DMS 273 (cell line): ENCODE data around the gene PTN.
"Not testable (repeated sequence)": the region's sequence is repeated elsewhere in the genome, so short reads cannot be mapped to it uniquely, and the experiment has no call there.

Experiments used
- DNase-seq: peaks from one replicate; lab custom pipeline; 2025; ENCODE audit not compliant: unreplicated experiment; lab: John Stamatoyannopoulos, UW

PTN gene

DNA sequence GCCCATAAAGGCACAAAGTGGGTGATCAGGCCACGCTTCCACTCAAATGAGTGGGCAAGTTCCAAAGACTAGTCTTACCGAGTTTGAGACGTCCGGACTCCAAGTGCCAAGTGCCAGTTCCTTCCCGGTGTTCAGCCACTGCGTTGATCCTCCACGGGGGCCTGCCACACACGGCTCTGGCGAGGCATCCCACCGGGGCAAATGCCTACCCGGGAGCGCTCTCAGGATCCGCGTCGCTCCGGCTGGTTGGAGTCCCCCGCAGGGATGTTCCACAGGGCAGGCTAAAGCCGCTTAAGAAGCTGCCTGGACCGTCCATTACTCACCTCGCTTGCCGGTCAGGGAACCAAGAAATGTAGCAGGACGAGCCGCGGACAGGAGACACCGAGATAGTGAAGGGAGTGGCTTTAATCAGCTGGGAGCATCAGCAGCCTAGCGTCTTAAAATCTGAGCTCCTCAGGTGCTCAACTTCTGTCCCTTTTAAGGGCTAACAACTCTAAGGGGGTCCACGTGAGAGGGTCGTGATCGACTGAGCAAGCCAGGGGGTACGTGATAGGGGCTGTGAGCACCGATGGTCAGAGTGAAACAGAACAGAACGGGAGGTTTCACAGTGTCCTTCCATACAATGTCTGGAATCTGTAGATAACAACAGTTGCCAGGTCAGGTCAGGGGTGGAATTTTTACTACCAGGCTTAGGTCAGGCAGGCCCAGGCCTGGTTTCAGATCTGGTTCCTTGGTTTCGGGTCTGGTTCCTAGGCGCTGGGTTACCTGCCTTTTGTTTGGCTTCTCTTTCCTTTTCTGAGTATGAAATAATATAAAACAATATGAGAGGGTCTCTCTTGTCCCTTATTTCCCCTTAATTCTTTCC, 75.3 kb downstream of the PTN start:
- DNase-seq, result not testable (repeated sequence)

DNA sequence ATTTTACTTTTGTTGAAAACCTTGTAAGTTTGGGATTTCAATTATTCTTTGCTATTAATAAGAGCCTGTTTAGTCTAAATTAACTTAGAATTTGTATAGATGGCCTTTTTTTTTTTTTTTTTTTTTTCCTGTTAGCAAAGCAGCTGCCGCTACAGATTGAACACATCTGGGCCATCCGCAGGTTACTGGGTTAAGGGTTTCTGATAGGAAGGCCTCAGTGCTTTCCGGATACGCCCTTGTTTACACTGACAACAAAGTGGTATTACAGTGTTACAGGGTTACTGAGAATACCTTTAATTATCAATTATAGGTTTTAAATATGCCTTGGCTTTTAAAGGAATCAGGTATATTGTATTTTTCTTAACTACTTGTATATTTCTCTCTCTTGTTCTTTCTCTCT, 76.8 kb downstream of the PTN start:
- DNase-seq, result no peak

DNA sequence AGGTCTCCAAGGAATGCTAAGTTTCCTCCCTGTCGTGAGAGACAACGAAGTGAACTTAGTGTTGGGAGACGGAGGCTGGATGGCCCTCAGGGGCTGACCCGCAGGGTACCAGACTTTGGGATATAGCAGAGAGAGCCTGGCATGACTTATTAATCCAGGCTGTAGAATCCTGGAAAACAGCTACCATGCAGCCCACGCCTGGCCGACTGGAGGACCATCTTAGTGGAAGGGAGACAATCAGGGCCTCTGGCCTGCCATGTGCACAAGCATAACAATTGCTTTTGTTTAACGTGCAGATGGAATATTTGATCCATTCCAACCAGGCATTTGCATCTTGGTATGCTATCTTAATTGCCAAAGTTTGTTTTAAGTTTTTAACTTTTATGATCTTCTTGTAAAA, 78.1 kb downstream of the PTN start:
- DNase-seq, result not testable (repeated sequence)

DNA sequence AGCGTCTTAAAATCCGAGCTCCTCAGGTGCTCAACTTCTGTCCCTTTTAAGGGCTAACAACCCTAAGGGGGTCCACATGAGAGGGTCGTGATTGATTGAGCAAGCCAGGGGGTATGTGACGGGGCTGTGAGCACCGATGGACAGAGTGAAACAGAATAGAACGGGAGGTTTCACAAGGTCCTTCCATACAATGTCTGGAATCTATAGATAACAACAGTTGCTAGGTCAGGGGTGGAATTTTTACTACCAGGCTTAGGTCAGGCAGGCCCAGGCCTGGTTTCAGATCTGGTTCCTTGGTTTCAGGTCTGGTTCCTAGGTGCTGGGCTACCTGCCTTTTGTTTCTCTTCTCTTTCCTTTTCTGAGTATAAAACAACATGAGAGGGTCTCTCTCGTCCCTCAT, 80.9 kb downstream of the PTN start:
- DNase-seq, result no peak

DNA sequence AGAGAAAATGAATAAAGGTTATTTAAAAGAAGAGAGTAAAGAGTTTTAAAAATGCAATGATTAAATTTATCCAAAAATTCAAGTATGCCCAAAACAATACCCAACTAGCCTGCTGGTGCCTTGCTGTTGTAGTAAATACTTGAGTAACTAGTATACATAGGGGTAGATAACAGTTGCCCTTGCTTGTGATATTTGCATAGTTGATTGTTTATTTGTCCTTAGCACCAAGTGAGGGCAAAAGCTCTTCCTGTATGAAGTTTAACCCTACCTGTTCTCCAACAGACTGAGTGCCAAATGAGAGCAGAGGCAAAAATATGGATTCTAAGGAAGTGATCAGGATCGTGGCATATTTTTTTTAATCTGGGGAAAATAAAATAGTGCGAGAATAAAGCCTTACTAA, 85.0 kb downstream of the PTN start:
- DNase-seq, result no peak

DNA sequence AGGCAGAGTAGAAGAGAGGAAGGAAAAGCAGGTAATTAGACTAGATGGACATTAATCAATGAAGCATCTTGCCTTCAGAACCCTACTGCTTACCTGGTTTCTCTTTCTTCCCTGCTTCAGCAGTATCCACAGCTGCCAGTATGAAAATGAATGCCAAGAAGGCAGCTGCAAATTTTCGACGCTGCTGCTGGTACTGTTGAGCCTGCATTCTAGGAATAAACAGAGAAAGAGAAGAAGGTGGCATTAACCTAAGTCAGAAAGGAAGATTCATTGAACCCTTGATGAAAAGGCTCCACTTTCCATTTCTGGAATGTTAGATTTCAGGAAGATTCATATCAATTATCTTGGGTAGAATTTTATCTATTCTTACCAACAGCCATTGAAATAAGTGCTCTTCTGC, 88.8 kb downstream of the PTN start:
- no peak for DNase-seq

DNA sequence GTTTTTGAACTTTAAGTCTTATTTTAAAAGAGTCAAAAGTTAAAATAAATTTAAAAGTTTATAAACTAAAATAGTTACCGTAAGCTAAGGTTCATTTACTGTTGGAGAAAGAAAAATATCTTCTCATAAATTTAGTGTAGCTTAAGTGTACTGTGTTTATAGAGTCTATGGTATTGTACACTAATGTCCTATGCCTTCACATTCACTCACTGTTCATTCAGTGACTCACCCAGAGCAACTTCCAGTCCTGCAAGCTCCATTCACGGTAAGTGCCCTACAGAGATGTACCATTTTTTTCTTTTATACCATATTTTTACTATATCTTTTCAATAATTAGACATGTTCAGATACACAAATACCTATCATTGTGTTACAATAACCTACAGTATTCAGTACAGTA, 97.6 kb downstream of the PTN start:
- DNase-seq, result no peak

DNA sequence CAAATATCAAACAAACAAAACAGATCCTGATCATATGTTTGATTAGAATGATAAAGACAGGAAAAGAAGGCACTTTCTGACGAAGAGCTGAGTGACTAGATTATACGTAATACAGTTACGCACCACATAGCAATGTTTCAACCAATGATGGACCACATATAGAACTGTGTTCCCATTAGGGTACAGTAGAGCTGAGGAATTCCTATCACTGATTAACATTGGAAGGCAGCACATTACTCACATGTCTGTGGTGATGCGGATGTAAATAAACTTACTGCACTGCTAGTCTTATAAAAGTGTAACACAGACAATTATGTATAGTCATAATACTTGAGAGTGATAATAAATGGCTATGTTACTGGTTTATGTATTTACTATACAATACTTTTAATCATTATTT, 98.3 kb downstream of the PTN start:
- DNase-seq, result no peak

DNA sequence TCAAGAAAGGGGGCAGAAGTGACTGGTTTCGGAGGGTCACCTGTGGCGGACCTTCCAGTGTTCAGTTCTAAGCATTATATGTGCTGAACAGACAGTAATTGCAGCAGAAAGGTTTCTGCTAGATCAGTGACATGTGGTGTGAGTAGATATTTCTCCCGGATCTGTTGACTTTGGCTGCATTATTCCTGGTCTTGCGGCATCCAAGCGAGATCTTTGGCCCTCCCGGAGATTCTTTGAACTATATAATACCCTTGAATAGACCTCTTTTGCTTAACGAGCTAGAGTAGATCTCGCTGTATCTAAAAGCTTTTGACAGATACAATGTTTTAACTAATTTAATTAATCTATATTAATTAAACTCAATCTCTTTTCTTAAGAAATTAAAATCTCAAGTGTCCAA, 99.8 kb downstream of the PTN start:
- DNase-seq, result no peak

DNA sequence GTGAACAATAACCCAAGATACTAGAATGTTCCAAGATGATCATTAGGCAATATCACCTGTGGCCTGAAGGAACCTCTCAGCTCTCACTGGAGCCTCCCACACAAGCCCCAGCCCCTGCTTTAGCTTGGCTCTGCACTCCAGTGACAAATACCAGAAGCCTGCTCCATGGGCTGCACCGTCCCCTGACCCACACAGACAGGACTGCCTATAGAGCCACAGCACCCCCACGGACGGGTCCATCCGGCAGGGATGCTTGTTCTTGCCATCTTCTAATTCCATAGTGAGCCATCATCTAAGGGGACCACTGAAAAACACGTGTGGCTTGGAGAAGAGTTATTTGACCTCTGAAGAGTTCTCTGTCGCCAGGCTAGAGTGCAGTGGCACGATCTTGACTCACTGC, 100.9 kb downstream of the PTN start:
- no peak for DNase-seq

DNA sequence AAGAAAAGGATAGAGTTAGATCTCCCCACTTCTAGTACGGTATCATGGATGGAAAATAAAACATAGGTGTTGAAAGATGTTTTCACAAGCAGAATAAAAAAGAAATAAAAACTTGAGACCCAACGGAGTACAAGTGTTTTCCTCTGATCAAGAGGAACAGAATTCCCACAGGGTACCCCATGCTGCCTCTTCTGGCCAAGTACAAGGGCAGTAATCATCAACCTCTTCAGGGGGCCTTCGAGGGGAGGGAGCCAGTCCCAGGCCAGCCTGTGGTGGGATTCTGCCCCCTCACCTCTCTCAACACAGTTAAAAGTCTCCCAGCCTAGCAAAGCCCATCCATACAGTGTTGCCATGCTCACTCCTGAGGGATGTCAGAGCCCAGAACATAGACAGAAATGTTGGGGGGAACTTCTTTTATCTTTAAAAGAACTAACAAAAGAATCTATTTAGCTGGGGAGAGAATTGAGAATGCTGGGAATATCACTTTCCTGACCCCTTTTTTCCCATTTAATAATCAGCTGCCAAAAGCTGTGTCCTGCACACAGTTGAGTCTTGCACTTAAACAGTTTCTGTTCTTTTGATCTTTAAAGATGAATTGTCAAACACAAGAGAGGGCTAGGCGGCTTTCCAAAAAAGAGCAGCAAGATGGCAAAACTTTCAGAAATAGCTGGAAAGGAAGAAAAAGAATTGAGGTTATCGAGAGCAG, 101.7 kb downstream of the PTN start:
- no peak for DNase-seq

DNA sequence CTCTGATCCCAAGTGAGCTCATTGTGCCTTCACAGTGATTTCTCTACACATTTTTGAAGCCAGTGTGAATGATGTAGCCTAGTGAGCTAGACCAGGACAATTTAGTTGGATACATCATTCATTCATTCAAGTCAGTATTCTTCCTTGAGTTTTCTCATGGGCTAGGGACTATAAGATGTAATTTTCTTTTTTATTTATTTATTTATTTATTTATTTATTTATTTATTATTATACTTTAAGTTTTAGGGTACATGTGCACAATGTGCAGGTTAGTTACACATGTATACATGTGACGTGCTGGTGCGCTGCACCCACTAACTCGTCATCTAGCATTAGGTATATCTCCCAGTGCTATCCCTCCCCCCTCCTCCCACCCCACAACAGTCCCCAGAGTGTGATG, 104.3 kb downstream of the PTN start:
- DNase-seq, result not testable (repeated sequence)

DNA sequence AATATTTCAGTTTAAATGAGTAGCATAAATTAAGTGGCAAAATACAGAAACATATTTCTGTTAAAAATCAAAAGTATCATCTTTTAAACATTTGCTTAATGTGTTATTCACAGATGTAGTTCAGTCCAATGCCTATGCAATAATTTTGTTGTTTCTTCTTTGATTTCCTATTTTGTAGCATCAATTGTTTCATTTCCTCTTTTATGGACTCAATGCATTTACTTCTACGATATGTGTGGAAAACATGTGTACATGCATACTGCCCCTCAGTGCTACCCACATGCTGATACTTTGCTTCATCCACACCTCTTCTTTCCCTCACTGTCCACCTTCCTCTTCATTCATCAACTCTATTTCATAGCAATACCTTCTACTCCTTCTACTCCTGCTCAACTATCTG, 108.1 kb downstream of the PTN start:
- DNase-seq, result no peak

DNA sequence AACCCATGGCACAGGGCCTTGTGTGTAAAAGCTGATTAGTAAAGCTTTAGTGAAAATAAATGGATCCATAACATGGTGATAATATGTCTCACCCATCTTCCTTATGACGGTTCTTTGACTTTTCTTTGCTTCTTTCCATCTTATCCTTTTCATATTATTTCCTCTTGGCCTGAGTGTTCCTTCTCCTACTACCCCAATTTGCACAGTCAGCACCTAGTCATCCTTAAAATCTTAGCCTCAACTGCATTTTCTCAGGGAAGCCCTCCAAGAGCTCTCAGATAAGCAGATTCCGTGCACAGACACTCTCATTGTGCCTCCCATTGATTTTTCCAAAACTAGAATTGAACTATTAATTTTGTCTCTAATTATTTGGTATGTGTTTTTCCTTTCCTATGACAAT, 112.4 kb downstream of the PTN start:
- DNase-seq, result no peak

DNA sequence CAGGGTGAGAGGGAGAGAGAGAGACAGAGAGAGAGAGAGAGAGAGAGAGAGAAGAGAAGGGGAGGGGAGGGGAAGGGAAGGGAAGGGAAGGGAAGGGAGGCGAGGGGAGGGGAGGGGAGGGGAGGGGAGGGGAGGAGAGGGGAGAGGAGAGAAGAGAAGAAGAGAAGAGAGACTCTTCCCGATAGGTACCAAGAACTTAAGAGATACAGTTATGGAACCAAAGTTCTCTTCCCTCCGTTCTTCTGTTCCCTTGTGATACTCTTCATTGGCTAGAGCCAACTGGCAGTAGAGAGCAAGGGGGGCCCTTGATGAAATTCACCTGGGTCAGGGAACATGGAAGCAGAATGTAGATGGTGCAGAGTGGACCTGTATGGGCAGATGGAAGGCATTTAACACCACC, 122.1 kb downstream of the PTN start:
- no peak for DNase-seq

DNA sequence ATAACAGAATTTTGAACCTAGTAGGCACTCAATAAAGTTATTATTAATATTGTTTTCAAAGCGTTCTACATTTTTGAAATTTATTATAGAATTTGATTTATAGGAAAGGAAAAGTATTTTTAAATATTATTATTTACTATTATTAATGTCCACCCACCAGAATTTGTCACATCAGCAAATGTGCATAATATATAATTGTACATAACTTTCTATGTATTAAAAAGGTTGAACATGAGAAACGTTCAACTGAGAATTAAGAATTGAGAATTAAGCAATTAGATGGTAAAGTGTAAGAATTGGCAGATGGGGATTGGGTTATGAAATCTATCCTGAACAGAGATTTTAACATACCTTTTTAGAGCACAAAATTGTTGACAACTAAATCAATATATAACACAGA, 129.8 kb downstream of the PTN start:
- no peak for DNase-seq

DNA sequence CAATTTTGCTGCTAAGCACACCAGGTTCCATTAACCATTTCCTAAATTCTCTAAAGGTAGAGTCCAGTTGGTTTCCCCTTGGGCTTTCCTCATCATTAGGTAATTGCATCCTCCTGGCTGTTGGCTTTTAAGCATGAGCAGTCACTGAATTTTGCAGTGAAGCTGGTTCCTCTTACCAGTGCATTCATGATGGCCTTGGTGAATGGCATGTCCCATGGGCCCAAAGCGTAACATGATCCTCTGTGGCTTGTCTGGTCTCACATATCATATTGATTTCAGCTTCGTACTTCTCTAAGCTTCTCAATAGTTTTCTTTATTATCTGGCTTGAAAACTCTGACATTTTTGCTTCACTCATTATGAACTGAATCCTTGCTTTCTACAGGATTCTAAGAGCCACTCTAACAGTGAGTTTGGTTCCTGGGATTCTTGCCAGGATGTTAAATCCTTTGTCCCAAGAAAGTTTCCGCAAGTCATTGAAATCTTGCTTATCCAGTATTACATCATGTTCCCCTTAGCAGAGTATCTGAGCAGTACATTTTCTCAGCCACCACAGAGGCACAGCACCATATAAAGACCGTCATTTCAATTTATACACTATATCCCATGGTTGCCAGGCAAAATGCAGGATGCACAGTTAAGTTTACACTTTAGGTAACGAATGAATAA, 134.2 kb downstream of the PTN start:
- DNase-seq, result no peak

DNA sequence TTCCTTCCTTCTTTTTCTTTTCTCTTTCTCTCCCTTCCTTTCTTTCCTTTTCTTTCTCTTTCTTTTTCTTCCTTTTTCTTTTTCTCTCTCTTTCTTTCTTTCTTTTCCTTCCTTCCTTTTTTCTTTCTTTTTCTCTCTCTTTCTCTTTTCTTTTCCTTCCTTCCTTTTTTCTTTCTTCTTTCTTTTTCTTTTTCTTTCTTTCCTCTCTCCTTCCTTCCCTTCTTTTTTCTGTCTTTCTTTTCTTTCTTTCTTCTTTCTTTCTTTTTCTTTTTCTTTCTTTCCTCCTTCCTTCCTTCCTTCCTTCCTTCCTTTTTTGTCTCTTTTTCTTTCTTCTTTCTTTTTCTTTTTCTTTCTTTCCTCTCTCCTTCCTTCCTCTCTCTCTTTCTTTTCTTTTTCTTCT, 136.8 kb downstream of the PTN start:
- DNase-seq, result no peak

DNA sequence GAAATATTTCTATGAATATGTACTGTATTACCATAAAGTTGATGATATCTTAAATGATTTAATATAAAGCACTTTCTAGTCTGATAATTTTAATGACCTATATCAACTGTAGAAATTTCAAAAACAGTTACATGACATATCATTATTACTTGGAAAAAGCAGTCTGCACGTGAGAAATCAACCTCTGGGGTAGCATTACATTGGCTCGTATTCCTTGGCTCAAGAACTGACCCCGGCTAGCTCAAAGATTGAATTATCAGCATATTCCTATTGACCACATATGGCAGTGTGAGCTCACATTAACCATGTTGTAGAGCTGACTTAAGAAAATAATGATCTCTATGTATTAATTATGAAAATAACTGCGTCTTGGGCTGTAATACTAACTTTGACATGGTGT, 139.3 kb downstream of the PTN start:
- DNase-seq, result no peak

DNA sequence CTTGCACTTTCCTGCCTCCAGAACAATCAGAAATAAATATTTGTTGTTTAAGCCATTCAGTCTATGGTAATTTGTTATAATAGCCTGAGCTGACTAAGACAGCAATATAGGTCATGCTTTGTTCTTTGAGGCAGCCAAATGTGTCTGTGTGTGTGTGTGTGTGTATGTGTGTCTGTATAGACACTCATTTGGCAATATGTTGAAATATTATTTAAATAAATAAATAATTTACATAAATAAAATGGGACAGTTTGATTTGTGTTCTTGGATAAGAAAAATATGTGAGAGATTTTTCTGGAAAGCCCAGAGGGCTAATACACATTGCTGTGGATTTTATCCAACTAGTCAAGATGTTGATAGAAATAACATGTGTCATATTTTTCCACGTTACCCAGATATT, 140.2 kb downstream of the PTN start:
- no peak for DNase-seq

DNA sequence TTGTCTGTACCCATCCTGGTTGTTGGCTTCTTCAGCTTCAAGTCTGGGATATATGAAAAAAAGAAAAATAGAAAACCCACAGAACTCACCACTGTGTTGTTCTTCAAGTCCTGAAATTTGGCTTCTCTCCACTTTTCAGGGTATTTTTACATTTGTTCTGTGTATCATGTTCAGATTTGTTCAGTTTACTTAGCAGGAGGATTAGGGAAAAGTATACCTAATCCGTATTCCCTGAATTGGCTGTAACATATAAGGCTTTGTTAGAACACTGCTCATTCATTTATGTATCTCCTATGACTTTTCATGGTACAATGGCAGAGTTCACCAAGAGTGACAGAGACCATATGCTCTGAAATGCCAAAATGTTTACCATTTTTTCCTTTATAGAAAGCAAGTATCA, 146.9 kb downstream of the PTN start:
- DNase-seq, result no peak

DNA sequence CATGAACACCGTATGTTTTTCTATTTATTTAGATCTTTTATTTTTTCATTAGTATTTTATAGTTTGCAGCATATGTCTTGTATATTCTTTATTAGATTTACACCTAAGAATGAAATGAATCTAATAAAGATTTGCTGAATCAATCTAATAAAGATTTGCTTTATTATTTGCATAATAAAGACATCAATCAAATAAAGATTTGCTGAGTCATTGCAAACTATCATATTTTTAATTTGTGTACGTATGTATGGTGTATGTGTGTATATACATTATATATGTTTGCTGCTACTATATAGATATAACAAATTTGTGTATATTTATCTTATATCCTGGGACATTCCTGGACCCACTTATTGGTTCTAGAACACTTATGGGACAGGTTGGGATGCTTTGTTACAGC, 147.5 kb downstream of the PTN start:
- DNase-seq, result no peak
